GOT3 (cell line): ENCODE results near the gene CFAP68.
"Not testable (repeated sequence)": the region's sequence is repeated elsewhere in the genome, so short reads cannot be mapped to it uniquely, and the experiment has no call there.

Experiments used
- DNase-seq: peaks from one replicate; lab custom pipeline; 2025; ENCODE audit warnings: mixed read lengths; lab: John Stamatoyannopoulos, UW

CFAP68 gene

DNA sequence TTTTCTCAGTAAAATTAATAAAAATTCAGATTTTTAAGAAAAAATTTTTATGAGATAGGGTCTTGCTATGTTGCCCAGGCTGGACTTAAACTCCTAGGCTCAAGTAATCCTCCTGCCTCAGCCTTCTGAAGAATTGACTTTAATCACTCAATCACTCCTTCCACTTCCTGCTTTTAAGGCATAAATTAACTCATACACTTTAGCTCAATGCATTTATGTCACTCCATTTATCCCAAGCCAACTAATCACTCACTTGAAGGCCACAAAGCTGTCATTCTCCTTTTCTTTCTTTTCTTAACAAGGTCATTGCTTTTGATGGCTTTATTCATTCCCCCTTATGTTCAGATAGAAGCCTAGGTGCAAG is 8.8 kb upstream of the CFAP68 start:
- DNase-seq, result no peak

DNA sequence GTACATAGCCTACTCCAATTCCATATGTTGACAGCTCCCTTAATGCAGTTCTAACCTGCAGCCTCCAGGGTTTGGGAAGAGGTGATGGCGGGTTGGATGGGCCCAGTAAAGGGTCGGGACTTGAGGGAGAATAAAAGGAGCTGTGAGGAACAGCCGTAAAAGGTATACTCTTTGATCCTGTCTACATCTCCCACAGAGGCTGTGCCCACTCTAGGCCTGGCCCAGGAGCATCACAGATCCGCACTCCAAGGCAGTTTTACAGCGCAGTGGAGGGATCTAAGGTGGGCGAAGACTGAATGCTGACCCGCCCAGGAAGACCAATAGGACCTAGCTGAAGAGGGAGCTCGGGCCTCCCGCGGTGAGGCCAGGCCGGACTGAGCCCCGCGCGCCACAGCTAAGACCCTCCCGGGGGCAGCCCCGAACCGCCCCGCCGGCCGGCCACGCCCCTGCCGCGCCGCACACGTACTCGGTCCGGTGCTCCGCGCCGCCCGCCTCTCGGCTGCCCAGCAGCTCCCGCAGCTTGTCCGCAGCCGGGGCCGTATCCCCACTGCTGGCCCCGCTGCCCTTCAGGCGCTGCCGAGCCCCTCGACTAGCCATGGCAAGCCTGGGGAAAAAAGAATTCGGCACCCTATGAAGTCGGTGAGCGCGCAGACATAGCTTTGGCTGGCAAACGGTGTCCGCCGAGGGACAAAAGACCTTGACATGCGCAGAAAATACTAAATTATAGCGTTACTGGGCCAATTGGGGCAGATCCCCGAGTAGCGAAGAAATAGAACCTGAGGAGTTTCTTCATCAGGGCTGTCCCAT is 8.3 kb upstream of the CFAP68 start, which contains the start of gene ALG9:
Gene ALG9, minus strand, starts transcription at position 696 of the 807 bp plus-strand sequence. Its CDS starts 99 bp downstream, at position 597.
- DNase-seq, result peak; percentile 26

DNA sequence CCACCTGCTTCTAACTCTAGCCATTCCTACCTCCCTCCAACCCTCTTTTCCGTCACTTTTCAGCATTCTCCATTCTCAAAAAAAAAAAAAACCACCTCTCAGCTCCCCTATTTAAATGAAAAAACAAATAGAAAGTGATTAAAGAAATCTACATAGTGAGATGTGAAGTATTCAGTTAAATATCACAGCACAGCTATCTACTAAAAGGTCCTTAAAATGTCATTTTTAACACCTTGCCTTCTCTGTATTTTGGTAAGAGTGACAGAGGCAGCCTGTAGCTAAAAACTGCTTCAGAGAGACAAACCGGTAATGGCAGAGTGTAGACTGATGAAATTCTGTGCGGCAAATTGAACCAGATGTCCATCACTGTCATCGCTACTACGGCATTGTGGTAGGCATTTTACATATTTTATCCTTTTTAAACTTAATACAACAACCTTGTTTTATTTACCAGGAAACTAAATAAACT is 7.6 kb upstream of the CFAP68 start:
- DNase-seq, result no peak

DNA sequence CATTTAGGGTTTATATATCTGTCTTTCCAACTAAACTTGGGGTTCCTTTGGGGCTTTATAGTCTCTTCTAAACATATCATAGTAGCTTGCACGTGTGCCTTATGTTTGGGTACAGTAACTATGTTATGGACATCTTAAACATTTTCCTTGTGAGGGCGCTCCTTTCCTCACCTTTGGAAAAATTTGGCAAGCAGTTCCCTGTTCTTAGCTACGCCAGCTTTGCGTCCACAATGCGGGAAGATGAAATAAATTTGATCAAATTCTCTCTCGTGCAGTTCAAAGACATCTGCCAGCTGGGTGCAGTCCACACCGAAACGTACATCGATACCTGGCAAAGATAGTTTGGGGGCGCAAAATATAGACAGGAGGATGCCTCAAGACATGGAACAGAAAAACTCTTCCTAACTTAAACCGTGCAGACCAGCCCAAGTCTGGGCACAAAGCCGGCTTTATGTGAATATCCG is 924 bp upstream of the CFAP68 start:
- no peak for DNase-seq

DNA sequence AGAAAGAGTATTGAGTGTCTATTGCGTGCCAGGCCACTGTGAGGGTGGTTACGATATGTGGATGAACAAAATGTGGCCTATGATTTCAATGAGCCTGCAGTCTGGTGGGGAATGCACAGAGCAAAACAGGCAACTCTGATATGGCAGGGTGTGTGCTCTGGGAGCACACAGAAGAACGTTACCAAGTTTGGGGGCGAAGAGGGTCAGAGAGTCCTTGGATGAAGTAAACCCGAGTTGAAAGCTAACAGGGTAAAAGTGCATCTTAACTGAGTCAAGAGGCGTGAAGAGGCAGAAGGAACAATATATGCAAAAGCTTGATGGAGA is 258 bp downstream of the CFAP68 start:
- DNase-seq, result no peak

DNA sequence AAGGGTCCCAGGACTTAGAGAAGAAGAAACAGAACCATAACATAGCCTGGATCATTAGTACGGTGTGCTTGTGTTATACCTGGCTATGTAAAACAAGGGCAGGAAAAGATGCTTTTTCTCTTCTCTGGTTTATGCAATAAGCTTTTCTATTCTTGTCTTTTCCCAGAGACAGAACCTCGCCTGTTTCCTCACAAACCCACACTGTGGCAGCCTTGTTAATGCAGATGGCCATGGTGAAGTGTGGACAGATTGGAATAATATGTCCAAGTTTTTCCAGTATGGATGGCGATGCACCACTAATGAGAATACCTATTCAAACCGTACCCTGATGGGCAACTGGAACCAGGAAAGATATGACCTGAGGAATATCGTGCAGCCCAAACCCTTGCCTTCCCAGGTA is 2.9 kb downstream of the CFAP68 start:
- DNase-seq, result no peak

DNA sequence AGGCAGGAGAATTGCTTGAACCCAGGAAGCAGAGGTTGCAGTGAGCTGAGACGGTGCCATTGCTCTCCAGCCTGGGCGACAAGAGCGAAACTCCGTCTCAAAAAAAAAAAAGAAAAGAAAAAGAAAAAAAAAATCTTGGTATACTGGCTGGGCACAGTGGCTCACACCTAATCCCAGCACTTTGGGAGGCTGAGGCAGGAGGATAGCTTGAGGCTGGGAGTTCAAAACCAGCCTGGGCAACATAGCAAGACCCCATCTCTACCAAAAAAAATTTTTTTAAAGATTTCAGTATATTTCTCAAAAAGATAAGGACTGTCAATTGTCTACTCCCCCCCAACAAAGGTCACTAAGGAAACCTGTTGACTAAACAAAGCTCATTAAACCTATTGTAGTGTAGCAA is 5.7 kb downstream of the CFAP68 start:
- not testable (repeated sequence) for DNase-seq

DNA sequence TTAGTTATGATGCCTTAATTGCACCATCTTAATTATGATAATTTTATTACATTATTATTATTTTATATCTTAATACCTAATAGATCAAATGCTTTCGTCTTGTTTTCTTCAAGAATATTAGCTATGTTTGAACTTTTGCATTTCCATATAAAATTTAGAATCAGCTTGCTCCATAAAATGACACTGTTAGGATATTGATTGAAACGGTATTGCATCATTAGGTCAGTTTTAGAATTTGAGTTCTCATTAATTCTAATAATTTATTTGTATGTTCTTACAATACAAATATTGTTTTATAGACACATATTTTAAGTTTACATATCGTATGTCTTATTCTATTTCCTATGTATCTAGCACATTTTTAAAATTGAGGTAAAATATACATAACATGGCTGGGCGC is 6.7 kb downstream of the CFAP68 start:
- no peak for DNase-seq

DNA sequence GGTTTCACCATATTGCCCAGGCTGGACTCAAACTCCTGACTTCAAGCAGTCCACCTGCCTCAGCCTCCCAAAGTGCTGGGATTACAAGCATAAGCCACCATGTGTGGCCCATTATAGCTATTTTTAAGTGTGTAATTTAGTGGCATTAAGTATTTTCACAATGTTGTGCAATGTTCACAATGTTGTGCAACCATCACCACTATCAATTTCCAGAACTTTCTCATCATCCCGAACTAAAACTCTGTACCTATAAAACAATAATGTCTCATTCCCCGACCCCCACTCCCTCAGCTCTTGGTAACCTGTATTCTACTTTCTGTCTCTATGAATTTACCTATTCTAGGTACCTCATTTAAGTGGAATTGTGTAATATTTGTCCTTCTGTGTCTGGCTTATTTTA is 7.5 kb downstream of the CFAP68 start:
- DNase-seq, result no peak

DNA sequence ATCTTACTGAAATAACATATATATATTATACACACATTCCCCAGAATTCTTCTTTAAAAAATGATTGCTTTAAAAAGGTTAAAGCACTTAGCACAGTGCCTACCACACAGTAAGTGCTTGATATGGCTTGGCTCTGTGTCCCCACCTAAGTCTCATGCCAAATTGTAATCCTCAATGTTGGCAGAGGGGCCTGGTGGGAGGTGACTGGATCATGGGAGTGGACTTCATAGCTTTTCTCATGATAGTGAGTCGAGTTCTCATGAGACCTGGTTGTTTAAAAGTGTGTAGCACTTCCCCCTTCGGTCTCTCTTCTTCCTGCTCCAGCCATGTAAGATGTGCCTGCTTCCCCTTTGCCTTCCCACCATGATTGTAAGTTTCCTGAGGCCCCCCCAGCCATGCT is 26.1 kb downstream of the CFAP68 start:
- no peak for DNase-seq

DNA sequence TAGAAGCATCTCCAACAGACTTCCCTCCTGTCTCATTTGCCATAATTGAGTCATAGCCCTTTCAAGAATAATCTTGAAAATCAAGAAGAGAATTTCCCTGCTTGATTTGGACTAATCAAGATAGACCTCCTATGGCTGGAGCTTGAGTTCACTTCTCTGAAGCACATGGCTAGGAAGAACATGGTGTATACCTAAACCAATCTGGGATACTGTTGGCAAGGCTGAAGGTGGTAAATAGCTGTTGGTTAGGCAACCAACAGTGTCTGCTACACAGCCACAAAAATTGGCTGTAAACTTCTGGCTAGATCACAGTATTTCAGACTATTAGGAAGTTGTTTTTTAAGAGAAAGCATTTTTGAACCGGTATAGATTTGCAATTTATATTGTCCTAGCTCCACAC is 27.3 kb downstream of the CFAP68 start:
- DNase-seq, result no peak

DNA sequence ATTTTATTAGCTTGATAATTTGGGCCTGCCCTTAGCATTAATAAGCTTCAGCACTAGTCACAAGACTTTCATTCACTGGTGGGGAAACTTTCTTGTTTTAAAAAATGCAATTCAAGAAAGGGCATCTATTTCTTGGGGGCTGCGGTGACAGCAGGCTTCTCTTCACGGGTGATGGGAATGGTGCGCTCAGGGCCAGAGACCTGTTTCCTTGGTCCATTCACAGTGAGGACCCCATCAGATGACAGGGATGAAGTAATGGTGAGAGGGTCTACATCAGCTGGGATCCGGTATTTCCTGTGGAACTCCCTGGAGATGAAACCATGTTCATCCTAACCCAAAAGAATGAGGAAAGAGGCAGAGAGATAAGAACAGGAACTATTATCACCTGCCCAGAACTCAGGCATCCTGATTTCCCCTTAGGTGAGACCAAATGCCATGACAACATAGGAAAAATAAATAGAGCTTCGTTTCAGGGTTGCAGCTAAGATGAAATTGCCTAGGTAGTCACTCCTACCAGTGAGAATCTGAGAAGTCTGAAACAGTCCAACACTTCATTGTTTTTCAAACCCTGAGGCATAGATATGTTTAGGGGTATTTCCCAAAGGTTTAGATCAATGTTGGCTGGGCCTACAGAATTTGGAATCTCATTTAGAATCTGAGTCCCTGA is 29.4 kb downstream of the CFAP68 start:
- no peak for DNase-seq

DNA sequence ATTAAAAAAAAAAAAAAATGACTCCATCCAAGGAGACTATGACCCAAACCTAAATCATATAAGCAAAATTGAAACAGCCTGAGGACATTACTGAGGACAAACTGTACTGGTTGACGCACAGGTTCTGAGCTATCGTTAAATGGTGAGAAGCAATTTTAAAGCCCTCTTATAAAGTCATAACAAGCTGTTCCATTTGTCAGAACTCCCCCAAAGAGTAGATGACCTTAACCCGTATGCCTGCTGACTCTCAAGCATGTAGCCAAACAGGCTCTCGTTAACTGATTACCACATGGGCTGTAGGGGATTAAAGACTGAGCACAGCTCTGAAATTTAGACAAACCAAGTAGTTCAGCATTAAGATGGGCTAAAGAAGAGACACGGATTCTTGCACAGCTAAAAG is 30.0 kb downstream of the CFAP68 start:
- DNase-seq, result no peak

DNA sequence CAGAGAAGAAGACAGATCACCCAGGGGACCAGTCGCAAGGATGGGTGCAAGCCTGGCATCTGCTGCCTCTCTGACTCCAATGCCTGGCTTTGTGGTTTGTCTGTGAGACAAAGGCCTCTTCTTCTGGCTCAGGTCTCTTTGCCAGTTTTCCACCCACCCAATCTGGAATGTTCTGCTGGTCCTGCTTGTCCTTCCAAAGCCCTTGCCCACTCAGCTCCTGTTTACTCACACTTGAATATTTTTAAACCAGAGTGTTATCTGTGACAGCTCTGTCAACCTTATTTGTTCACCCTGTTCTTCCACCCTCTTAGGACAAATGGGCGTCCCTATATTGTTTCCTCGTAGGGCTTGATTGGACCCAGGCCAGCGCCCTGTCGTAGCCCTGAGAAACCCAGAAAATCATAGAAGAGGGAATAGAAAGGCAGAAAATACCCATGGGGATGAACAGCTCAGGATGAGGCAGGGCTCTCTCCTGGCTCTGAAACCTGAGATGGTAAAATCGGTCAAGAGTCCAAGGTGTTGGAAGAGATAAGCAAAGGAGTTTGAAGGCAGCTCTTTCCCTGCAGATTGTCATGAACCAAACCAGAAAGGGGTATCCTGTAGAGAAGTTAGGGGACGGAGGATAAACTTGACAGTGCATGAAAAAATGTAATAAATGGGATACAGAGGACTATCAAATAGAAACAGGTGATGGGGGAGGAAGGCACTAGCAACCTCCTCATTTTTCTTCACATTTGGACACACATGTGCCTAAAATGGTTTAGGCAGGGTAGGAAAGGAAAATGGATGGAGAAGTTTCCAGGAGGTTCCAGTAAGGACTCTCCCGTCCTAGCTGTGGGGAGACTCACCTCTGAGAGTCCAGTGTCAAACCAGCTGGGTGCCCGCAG is 31.6 kb downstream of the CFAP68 start:
- no peak for DNase-seq

DNA sequence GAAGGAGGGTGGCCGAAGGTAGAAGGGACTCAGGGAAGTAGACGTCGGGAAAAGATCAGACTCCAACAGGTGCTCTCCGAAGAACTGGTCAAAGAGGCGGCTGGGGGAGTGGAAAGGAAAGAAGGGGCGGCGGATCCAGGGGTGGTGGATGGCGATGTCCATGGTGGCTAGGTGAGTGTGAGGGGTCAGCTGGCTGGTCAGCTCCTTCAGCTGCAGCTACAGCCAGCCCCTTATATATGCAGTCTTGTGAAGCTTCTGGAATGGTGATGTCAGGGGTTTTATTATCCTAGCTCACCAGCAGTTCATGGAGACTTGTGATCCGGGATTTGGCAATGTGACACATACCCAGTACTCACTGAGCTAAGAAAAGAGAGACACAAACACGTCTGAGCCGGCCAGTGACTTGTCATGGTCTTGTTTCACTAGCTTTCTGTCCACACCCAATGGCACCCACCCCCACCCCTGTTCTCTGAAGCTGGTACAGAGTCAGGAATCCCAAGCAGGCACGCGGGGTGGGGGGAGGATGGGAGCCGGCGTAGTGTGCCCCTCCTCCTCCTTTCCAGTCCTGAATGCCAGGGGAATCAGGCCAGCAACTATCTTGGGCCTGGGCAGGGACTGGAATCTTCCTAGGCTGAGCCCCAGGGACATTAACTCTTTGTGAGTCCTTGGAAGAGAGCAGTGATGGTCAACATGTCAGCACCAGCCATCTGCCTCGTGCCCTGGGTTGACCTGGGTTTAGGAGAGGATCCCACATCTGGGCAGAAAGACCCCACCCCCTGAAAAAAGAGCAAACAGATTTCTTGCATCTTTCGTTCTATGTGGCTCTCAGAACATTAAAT is 32.4 kb downstream of the CFAP68 start, which contains the start of gene CRYAB:
Gene CRYAB, minus strand, starts transcription at position 208 of the 839 bp plus-strand sequence. Its CDS starts 46 bp downstream, at position 162.
- DNase-seq, result peak; percentile 34

DNA sequence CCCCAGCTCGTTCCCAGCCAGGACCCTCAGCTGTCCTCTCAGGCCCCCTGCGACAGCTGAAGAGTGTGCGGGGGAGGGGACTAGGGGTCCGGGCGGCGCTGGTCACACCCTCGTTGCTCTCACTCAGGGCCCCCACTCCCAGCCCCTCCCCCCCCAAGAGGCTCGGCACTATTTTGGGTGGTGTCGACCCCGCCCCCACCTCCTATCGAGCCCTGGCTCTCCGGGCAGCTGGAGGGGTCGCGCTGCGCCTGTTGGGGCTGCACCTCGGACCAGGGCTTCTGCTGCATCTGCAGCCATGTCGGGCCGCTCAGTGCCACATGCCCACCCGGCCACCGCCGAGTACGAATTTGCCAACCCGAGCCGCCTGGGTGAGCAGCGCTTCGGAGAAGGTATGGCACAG is 33.2 kb downstream of the CFAP68 start, which contains the start of gene HSPB2:
Gene HSPB2, plus strand, starts transcription at position 200 of the 400 bp plus-strand sequence. Its CDS starts 96 bp downstream, at position 296.
- DNase-seq, result no peak

DNA sequence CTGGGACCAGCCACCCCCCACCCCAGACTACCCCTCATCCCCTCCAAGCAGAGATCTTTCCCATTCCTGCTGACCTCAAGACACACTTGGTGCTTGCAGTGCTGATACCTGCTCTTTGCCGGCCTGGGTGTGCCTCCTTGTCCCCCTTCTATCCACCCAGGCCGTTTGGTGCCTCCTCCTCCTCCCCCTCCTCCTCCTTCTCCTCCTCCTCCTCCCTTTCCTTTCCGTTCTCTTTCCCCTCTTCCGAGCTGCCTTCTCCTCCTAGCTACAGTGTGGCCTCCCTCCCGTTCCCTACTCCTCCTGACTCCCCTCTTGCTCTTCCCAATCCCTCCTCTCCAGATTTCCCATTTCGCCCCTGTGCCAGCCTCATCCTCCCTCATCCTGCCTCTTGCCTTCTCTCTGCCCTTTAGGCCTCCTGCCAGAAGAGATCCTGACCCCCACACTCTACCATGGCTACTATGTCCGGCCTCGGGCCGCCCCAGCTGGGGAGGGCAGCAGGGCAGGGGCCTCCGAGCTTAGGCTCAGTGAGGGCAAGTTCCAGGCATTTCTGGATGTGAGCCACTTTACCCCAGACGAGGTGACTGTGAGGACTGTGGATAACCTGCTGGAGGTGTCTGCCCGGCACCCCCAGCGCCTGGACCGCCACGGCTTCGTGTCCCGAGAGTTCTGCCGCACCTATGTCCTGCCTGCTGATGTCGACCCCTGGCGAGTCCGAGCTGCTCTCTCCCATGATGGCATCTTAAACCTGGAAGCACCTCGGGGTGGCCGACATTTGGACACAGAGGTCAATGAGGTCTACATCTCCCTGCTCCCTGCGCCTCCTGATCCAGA is 33.9 kb downstream of the CFAP68 start:
- DNase-seq, result no peak

DNA sequence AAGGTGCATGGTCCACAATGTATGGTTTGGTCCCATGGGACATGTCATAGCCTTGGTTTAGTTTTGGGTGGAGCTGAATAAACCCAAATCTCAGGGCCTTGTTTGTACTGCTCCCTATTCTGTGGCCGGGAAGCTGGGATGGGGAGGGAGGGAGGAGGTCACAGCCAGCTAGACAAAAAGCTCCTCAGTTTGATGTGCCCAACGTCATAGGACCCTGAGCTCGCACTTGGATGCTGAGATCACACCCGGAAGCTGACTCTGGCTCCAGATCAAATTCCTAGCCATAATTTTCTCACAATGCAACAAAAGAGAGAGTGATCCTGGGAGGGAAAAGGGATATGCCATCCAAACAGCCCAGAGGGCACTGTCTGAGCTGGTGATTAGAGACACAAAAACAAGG is 34.7 kb downstream of the CFAP68 start:
- no peak for DNase-seq

DNA sequence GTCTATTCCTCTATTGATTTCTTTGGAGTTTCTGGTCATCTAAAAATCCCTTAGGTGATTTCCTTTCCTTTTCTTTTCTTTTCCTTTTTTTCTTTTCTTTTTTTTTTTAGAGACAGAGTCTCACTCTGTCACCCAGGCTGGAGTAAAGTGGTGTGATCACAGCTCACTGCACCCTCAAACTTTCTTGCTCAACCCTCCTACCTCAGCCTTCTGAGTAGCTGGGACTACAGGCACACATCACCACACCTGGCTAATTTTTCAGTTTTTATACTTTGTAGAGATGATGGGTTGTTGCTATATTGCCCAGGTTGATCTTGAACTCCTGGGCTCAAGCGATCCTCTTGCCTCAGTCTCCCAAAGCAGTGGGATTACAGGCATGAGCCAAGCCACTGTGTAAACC is 37.4 kb downstream of the CFAP68 start:
- no peak for DNase-seq

DNA sequence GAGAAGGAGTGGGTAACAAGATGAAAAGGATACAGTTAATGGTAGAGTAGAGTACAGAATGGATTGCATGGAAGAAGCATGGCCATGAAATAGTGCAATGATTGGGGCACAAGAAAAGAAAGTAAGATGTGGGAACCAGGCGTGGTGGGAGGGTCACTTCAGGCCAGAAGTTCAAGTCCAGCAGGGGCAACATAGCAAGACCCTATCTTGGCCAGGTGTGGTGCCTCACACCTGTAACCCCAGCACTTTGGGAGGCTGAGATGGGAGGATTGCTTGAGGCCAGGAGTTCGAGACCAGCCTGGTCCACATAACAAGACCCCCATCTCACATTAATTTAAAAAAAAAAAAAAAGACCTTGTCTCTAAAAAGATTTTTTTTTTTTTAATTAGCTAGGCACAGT is 38.0 kb downstream of the CFAP68 start:
- no peak for DNase-seq
